Adrenal gland (tissue), 12 donors: Measurements from ENCODE around the gene DPY19L3. TPM values are rescaled to one million over a fixed set of nuclear protein-coding genes. Genes with fewer than 3 reads are reported as not detected.

Experiments used
- DNase-seq, 7 donors: peaks; one replicate each; pipeline ENCODE4 v3.0.0-alpha.2; 2019 to 2020
- H3K27ac ChIP-seq, 5 donors: fragments of 200-600 bp; sonication (generic) in 4 of 5; 1 replicate in 3 of 5; 2 replicates in 2 of 5; pipeline versions ENCODE4 v1.5.1 to v1.8.0; 2016 to 2020; ENCODE audit warnings: mild to moderate bottlenecking in 1 of 5
- H3K27me3 ChIP-seq: fragments of 200-600 bp; 2 replicates; pipeline ENCODE4 v1.8.0; 2021
- H3K36me3 ChIP-seq, 2 donors: fragments of 200-600 bp; replicated peaks in 1 of 2; 1 replicate in 1 of 2; 2 replicates in 1 of 2; pipeline versions ENCODE4 v1.5.1 to v1.8.0; 2018 to 2022
- H3K4me1 ChIP-seq, 2 donors: fragments of 200-600 bp; replicated peaks in 1 of 2; 1 replicate in 1 of 2; 2 replicates in 1 of 2; pipeline versions ENCODE4 v1.5.1 to v1.8.0; 2018 to 2021
- H3K4me3 ChIP-seq, 4 donors: fragments of 200-600 bp; sonication (generic) in 3 of 4; one replicate each; pipeline ENCODE4 v1.5.1; 2016 to 2018
- H3K9me3 ChIP-seq, 3 donors: fragments of 200-600 bp; sonication (generic) in 1 of 3; replicated peaks in 1 of 3; 1 replicate in 2 of 3; 2 replicates in 1 of 3; pipeline versions ENCODE4 v1.5.1 to v1.8.0; 2016 to 2021
- POLR2A ChIP-seq, 2 donors: fragments of 450-650 bp; IDR thresholded peaks; one replicate each; pipeline ENCODE4 v1.6.1; 2017; ENCODE audit warnings: antibody characterized with exemption in 2 of 2, mild to moderate bottlenecking in 2 of 2, moderate library complexity in 1 of 2
- WGBS, 4 donors: extraction: QIAGEN DNeasy Blood & Tissue Kit in 2 of 4; methylation state at CpG; one replicate each; pipeline versions ENCODE4 v1.1.5 to v1.1.7; 2013 to 2017; 5-methylcytosine and 5-hydroxymethylcytosine counted together
- intact Hi-C, 2 donors: fragments of 100-400 bp; cut with DNase I; formaldehyde crosslinking; loops; one replicate each; pipeline versions ENCODE4 v1.14.1 to v1.15.0; 2022 to 2023
- polyA plus RNA-seq, 3 donors: library from polyadenylated mRNA; stranded (reverse); fragments of 200-250 nt in 2 of 3; fragments of 350-450 nt in 1 of 3; fragmentation: Illumina TruSeq in 1 of 3; extraction: RNeasy Lipid Tissue Mini Kit (QIAGEN cat#74804) in 1 of 3; gene quantifications; one replicate each; pipeline ENCODE4 v1.2.3, GENCODE V29; 2013 to 2014
- total RNA-seq, 9 donors: library from RNA; depleted of rRNA in 4 of 9; stranded (reverse); fragments of >200 nt in 4 of 9; fragments of 120-200 nt in 1 of 9; fragmentation: NEBNext Ultra II Directional in 1 of 9; extraction: Animal tissue kit (Norgen Biotek cat#: 25700) in 1 of 9; gene quantifications; one replicate each; pipeline versions ENCODE4 v1.1.0 to v1.2.4, GENCODE V29; 2013 to 2023
- TF ChIP-seq, protein P1 (sequence below), 6 experiments: fragments of 450-650 bp in 4 of 6; fragments of 200-600 bp in 2 of 6; sonication (generic) in 1 of 6; IDR thresholded peaks; 1 replicate in 5 of 6; 2 replicates in 1 of 6; pipeline versions ENCODE4 v1.5.1 to v1.8.0; 2016 to 2021; ENCODE audit warnings: antibody characterized with exemption in 6 of 6, mild to moderate bottlenecking in 2 of 6, moderate library complexity in 1 of 6
- donor health status: healthy with polysubstance abuse.
- donor health status: Bipolar disorder and iron deficiency.
- donor health status: DM: yes; HTN: yes; CAD: no.
- donor health status: DM: no; HTN: no; CAD: no.
- donor health status: DM: no; HTN: no; CAD: no.
- donor health status: DM: yes; HTN: yes; CAD: no.

Gene DPY19L3
- total and polyA plus RNA-seq, 12 donors: 5.4 to 31.0 (median 21.6) TPM

DNA sequence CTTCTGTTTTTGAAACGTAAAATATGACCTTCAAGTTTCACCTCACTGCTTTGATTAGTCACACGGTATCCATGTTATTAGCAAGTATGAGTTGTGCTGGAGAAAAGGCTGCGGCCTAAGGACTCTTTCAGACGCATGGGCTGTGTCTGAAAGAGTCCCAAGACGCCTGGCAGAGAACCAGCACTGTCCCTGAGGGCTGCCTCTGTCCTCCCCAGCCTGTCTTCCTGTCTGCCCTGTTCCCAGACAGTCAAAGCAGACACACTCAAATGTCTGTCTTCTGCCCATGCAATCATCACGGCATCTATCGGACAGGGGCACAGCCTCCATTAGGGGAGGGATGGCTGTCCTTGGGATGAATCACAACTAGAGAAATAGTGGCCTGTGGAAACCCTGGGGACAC lies 65.5 kb downstream of the DPY19L3 start:
- intact Hi-C loops: no loop called here
- WGBS, 4 donors: 31 to 49% (median 43%) methylated on average over 5 to 7 of the region's 7 CpGs
- no peaks in the 10 kb centered on the region for H3K27me3 ChIP-seq
- H3K36me3 ChIP-seq: no peaks in the 10 kb centered on the region
- no peaks in the 10 kb centered on the region for H3K9me3 ChIP-seq
- TF ChIP-seq POLR2A (IDR thresholded peaks at IDR 0.05): no peak
- TF ChIP-seq, protein P1, sequence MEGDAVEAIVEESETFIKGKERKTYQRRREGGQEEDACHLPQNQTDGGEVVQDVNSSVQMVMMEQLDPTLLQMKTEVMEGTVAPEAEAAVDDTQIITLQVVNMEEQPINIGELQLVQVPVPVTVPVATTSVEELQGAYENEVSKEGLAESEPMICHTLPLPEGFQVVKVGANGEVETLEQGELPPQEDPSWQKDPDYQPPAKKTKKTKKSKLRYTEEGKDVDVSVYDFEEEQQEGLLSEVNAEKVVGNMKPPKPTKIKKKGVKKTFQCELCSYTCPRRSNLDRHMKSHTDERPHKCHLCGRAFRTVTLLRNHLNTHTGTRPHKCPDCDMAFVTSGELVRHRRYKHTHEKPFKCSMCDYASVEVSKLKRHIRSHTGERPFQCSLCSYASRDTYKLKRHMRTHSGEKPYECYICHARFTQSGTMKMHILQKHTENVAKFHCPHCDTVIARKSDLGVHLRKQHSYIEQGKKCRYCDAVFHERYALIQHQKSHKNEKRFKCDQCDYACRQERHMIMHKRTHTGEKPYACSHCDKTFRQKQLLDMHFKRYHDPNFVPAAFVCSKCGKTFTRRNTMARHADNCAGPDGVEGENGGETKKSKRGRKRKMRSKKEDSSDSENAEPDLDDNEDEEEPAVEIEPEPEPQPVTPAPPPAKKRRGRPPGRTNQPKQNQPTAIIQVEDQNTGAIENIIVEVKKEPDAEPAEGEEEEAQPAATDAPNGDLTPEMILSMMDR (IDR thresholded peaks at IDR 0.05): no peak
- peaks cover 0 to 6% of the 10 kb centered on the region in 2 donors for H3K4me1 ChIP-seq
- peak overlapping the region in 1 of 5 donors; percentile 24 for H3K27ac ChIP-seq
- DNase-seq: peak; percentile 21 to 78 (median 55)
- H3K4me3 ChIP-seq: no peak overlapping the region

DNA sequence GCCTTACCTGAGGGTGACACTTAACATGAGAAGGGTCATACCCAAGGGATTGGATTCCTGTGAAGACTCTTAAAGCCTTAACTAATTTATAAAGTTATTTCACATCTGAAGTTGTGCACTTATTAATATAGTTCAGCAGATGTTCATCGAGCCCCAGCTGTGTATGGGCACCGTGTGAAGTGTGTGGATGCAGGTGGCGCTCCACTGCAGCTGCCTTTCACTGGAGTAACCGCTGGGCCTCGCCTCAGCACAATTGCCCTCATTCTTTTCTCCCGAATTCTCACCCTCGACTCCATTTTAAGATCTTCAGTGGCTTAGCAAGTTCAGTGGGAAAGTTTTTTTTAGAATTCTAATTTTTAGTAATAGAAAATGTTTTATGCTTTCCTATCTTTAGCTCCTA lies 66.2 kb downstream of the DPY19L3 start:
- no peaks in the 10 kb centered on the region for H3K36me3 ChIP-seq
- TF ChIP-seq, protein P1 (IDR thresholded peaks at IDR 0.05): no peak
- TF ChIP-seq POLR2A (IDR thresholded peaks at IDR 0.05): no peak
- H3K27me3 ChIP-seq: no peaks in the 10 kb centered on the region
- H3K4me1 ChIP-seq: peaks cover 0 to 6% of the 10 kb centered on the region in 2 donors
- no peak overlapping the region for H3K4me3 ChIP-seq
- intact Hi-C loops: no loop called here
- 87 to 94% (median 92%) methylated on average over 7 of the region's 7 CpGs for WGBS, 4 donors
- DNase-seq: no peak
- no peak overlapping the region for H3K27ac ChIP-seq
- no peaks in the 10 kb centered on the region for H3K9me3 ChIP-seq

DNA sequence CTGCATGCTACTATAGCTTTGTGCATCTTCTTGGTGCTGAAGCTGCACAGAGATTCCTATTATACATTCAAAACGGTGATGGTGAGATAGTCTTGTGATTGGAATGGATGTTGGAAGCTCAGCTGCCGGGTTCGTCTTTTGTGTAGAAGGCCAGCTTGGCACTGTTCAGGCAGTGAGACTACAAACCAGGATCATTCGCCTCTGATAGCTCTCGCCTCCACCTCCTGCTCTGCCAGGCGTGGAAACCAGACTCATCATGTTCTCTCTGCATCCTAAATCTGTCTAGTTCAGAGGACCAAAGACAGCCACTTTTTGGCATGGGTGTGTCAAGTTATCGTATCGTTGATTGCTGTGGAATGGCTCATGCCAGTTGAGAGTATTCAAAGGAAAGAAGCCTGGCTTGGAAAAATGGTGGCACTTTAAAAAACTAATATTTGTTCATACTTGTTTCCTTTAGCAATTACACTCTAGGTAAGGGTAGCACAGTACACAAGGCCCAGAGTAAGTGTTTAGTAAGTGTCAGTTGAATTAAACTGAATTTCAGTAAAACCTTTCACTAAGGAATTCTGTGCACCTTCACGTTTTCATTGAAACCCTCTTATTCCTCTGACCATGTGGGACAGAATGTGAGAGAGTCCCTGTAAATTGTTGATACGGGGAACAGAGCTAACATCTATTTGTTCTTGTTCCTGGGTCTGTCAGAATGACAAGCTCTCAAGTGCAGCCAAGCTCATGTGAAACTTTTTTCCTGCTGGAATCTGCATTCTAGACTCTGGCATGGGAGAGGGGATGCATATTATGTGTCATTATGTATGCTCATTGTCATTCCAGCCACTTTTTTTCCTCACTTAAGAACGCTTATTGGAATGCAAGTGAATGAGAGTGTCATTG lies 69.8 kb downstream of the DPY19L3 start:
- H3K27me3 ChIP-seq: no peaks in the 10 kb centered on the region
- intact Hi-C loops: no loop called here
- DNase-seq: no peak
- WGBS, 4 donors: 90 to 96% (median 95%) methylated on average over 11 of the region's 11 CpGs
- H3K4me1 ChIP-seq: peaks cover 0 to 6% of the 10 kb centered on the region in 2 donors
- H3K9me3 ChIP-seq: no peaks in the 10 kb centered on the region
- H3K4me3 ChIP-seq: no peak overlapping the region
- no peak overlapping the region for H3K27ac ChIP-seq
- H3K36me3 ChIP-seq: peaks cover 0 to 7% of the 10 kb centered on the region in 2 donors
- no peak for TF ChIP-seq POLR2A (IDR thresholded peaks at IDR 0.05)
- TF ChIP-seq, protein P1 (IDR thresholded peaks at IDR 0.05): no peak

DNA sequence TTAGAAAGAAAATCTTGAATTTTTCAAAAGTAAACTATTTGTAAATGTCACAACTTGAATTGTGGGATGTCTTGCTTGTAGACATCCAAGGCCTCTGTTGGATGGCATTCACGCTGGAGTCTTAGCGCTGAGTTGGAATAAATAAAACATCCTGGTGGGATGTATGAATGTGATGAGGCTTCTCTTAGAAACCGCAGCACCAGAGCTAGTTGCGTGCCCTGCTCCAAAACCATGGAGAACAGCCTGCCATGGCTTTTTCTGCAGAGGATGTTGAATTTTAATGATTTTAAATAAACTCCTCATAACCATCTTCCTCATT lies 70.4 kb downstream of the DPY19L3 start:
- intact Hi-C loops: no loop called here
- DNase-seq: no peak
- 93 to 97% (median 96%) methylated on average over 4 of the region's 4 CpGs for WGBS, 4 donors
- no peaks in the 10 kb centered on the region for H3K9me3 ChIP-seq
- no peaks in the 10 kb centered on the region for H3K27me3 ChIP-seq
- peaks cover 0 to 5% of the 10 kb centered on the region in 2 donors for H3K4me1 ChIP-seq
- H3K27ac ChIP-seq: no peak overlapping the region
- H3K36me3 ChIP-seq: peaks cover 0 to 9% of the 10 kb centered on the region in 2 donors
- H3K4me3 ChIP-seq: no peak overlapping the region
- TF ChIP-seq, protein P1 (IDR thresholded peaks at IDR 0.05): no peak
- TF ChIP-seq POLR2A (IDR thresholded peaks at IDR 0.05): no peak
